HEK293 (cell line): ENCODE data around the gene WDFY3.

ENCODE experiments used
- CTCF ChIA-PET: fragments of 350-600 bp; formaldehyde crosslinking; extraction: SDS; loops from one replicate; lab custom pipeline; 2021; ENCODE audit warnings: antibody characterized with exemption; lab: Yijun Ruan, JAX
- POLR2A ChIA-PET: fragments of 300-600 bp; formaldehyde crosslinking; extraction: SDS; loops from one replicate; lab custom pipeline; 2020; ENCODE audit warnings: antibody characterized with exemption, inconsistent platforms; lab: Yijun Ruan, JAX
- H3K27ac ChIP-seq: fragments of 200-500 bp; sonication (Bioruptor generic); 2 replicates; pipeline ENCODE4 v1.5.1; 2014; ENCODE audit warnings: low read depth, low read length, control low read depth, inconsistent platforms; ENCODE audit errors: extremely low read depth
- H3K36me3 ChIP-seq, 2 experiments: fragments of 200-500 bp in 1 of 2; sonication (Bioruptor generic) in 1 of 2; 1 replicate in 1 of 2; 2 replicates in 1 of 2; pipeline ENCODE4 v1.5.1; 2014 to 2017; ENCODE audit warnings: inconsistent platforms in 2 of 2, low read length in 2 of 2; ENCODE audit not compliant: control insufficient read depth in 2 of 2, insufficient read depth in 1 of 2
- H3K4me1 ChIP-seq: fragments of 200-500 bp; sonication (Bioruptor generic); 2 replicates; pipeline ENCODE4 v1.5.1; 2014; ENCODE audit warnings: mild to moderate bottlenecking, low read length, inconsistent platforms; ENCODE audit not compliant: control insufficient read depth, insufficient read depth
- H3K4me3 ChIP-seq: 2 replicates; pipeline ENCODE4 v1.5.1; 2011; ENCODE audit warnings: low read depth, mild to moderate bottlenecking, control low read depth, low read length, moderate library complexity
- H3K9me3 ChIP-seq: fragments of 200-500 bp; sonication (Bioruptor generic); 2 replicates; pipeline ENCODE4 v1.5.1; 2014; ENCODE audit warnings: low read depth, low read length, inconsistent platforms; ENCODE audit not compliant: control insufficient read depth, insufficient read depth
- ELK4 ChIP-seq: IDR thresholded peaks from 2 replicates; pipeline ENCODE4 v1.6.1; 2011; ENCODE audit warnings: mild to moderate bottlenecking, low read depth, low read length, borderline replicate concordance
- HOXC10 ChIP-seq: sonication (generic); formaldehyde crosslinking; IDR thresholded peaks from 2 replicates; pipeline ENCODE4 v1.8.1; 2023; ENCODE audit warnings: mild to moderate bottlenecking, missing genetic modification reagents
- INSM2 ChIP-seq: fragments of 450-650 bp; formaldehyde crosslinking; IDR thresholded peaks from 2 replicates; pipeline ENCODE4 v1.5.1; 2016; ENCODE audit warnings: missing biosample characterization, missing genetic modification characterization
- PATZ1 ChIP-seq: fragments of 450-650 bp; formaldehyde crosslinking; IDR thresholded peaks from 2 replicates; pipeline ENCODE4 v1.5.1; 2016; ENCODE audit warnings: missing biosample characterization, missing genetic modification characterization
- PBX3 ChIP-seq: sonication (generic); formaldehyde crosslinking; IDR thresholded peaks from 2 replicates; pipeline ENCODE4 v1.8.1; 2022; ENCODE audit warnings: mild to moderate bottlenecking, moderate library complexity, missing genetic modification reagents
- SALL2 ChIP-seq: fragments of 450-650 bp; formaldehyde crosslinking; IDR thresholded peaks from 2 replicates; pipeline ENCODE4 v1.5.0; 2017; ENCODE audit warnings: missing biosample characterization, mild to moderate bottlenecking, missing genetic modification characterization, borderline replicate concordance
- YY2 ChIP-seq: fragments of 450-650 bp; formaldehyde crosslinking; IDR thresholded peaks from 2 replicates; pipeline ENCODE4 v1.5.1; 2016; ENCODE audit warnings: missing biosample characterization, missing genetic modification characterization
- ZBTB6 ChIP-seq: fragments of 450-650 bp; formaldehyde crosslinking; IDR thresholded peaks from 2 replicates; pipeline ENCODE4 v1.5.1; 2017; ENCODE audit warnings: missing biosample characterization, missing genetic modification characterization
- ZFP37 ChIP-seq: fragments of 450-650 bp; formaldehyde crosslinking; IDR thresholded peaks from 2 replicates; pipeline ENCODE4 v1.5.1; 2016; ENCODE audit warnings: missing biosample characterization, missing genetic modification characterization
- ZFP69B ChIP-seq: fragments of 450-650 bp; formaldehyde crosslinking; IDR thresholded peaks from 2 replicates; pipeline ENCODE4 v1.5.1; 2016; ENCODE audit warnings: missing biosample characterization, missing genetic modification characterization
- ZNF112 ChIP-seq: fragments of 450-650 bp; formaldehyde crosslinking; IDR thresholded peaks from 2 replicates; pipeline ENCODE4 v1.5.0; 2017; ENCODE audit warnings: missing biosample characterization, missing genetic modification characterization
- ZNF157 ChIP-seq: fragments of 450-650 bp; formaldehyde crosslinking; IDR thresholded peaks from 2 replicates; pipeline ENCODE4 v1.5.1; 2016; ENCODE audit warnings: missing biosample characterization, missing genetic modification characterization
- ZNF239 ChIP-seq: fragments of 450-650 bp; formaldehyde crosslinking; IDR thresholded peaks from 2 replicates; pipeline ENCODE4 v1.5.1; 2016; ENCODE audit warnings: missing biosample characterization, missing genetic modification characterization
- ZNF292 ChIP-seq: fragments of 450-650 bp; formaldehyde crosslinking; IDR thresholded peaks from 2 replicates; pipeline ENCODE4 v1.5.1; 2016; ENCODE audit warnings: low read depth, missing biosample characterization, missing genetic modification characterization, borderline replicate concordance
- ZNF335 ChIP-seq: fragments of 450-650 bp; formaldehyde crosslinking; conservative IDR thresholded peaks from 2 replicates; pipeline ENCODE4 v1.5.1; 2016; ENCODE audit warnings: missing biosample characterization, missing genetic modification characterization
- ZNF404 ChIP-seq: fragments of 450-650 bp; formaldehyde crosslinking; IDR thresholded peaks from 2 replicates; pipeline ENCODE4 v1.5.1; 2017; ENCODE audit warnings: missing biosample characterization, missing genetic modification characterization
- ZNF426 ChIP-seq: fragments of 450-650 bp; formaldehyde crosslinking; IDR thresholded peaks from 2 replicates; pipeline ENCODE4 v1.5.1; 2017; ENCODE audit warnings: missing biosample characterization, missing genetic modification characterization, mild to moderate bottlenecking, inconsistent platforms, moderate library complexity
- ZNF548 ChIP-seq: fragments of 450-650 bp; formaldehyde crosslinking; IDR thresholded peaks from 2 replicates; pipeline ENCODE4 v1.5.1; 2016; ENCODE audit warnings: missing biosample characterization, missing genetic modification characterization
- ZNF558 ChIP-seq: fragments of 450-650 bp; formaldehyde crosslinking; IDR thresholded peaks from 2 replicates; pipeline ENCODE4 v1.5.1; 2016; ENCODE audit warnings: missing biosample characterization, missing genetic modification characterization
- ZNF600 ChIP-seq: fragments of 450-650 bp; formaldehyde crosslinking; IDR thresholded peaks from 2 replicates; pipeline ENCODE4 v1.5.1; 2016; ENCODE audit warnings: missing biosample characterization, missing genetic modification characterization
- ZNF670 ChIP-seq: fragments of 450-650 bp; formaldehyde crosslinking; IDR thresholded peaks from 2 replicates; pipeline ENCODE4 v1.5.1; 2016; ENCODE audit warnings: missing biosample characterization, missing genetic modification characterization, low read depth
- ZNF768 ChIP-seq: fragments of 450-650 bp; formaldehyde crosslinking; IDR thresholded peaks from 2 replicates; pipeline ENCODE4 v1.5.1; 2018; ENCODE audit warnings: missing biosample characterization, mild to moderate bottlenecking, missing genetic modification characterization
- ZSCAN16 ChIP-seq: fragments of 450-650 bp; formaldehyde crosslinking; IDR thresholded peaks from 2 replicates; pipeline ENCODE4 v1.5.1; 2016; ENCODE audit warnings: missing biosample characterization, missing genetic modification characterization
- ZSCAN18 ChIP-seq: fragments of 450-650 bp; formaldehyde crosslinking; IDR thresholded peaks from 2 replicates; pipeline ENCODE4 v1.5.1; 2016; ENCODE audit warnings: missing biosample characterization, missing genetic modification characterization
- ZSCAN5A ChIP-seq: fragments of 450-650 bp; formaldehyde crosslinking; IDR thresholded peaks from 2 replicates; pipeline ENCODE4 v1.5.1; 2016; ENCODE audit warnings: missing biosample characterization, missing genetic modification characterization

The WDFY3 gene

GRCh38 chr4:84879651-84880200 is 86.8 kb downstream of the WDFY3 start:
- no peak for TF ChIP-seq ZNF157 (tag by site-specific recombination)
- TF ChIP-seq ZNF670 (tag by site-specific recombination) = no peak
- TF ChIP-seq ZNF600 (tag by site-specific recombination) = no peak
- TF ChIP-seq ZFP69B (tag by site-specific recombination) = no peak
- TF ChIP-seq YY2 (tag by site-specific recombination) = no peak
- no peak for TF ChIP-seq ZNF404
- no peak for TF ChIP-seq PATZ1 (tag by site-specific recombination)
- no peak for TF ChIP-seq ZSCAN16
- TF ChIP-seq PBX3 (CRISPR knock-in tag) = no peak
- no peak for TF ChIP-seq ZNF548 (tag by site-specific recombination)
- TF ChIP-seq ZNF426 (tag by site-specific recombination) = no peak
- H3K27ac ChIP-seq = no peak overlapping the region
- H3K36me3 ChIP-seq = no peaks in the 10 kb centered on the region
- peaks cover 5% of the 10 kb centered on the region; the same call in 1 of the 2 replicates for H3K4me1 ChIP-seq
- no peaks in the 10 kb centered on the region for H3K9me3 ChIP-seq
- ChIA-PET CTCF (interaction anchor here (0.6 to 0.7 kb wide), 2 partner anchors 87 to 287 kb away, joined by 3 to 6 read pairs; no protein-coding TSS in a partner anchor), POLR2A (no interaction called here)
- H3K4me3 ChIP-seq = no peak overlapping the region

GRCh38 chr4:84878546-84878945 is 87.9 kb downstream of the WDFY3 start:
- CTCF ChIA-PET = no interaction called here
- POLR2A ChIA-PET = no interaction called here
- TF ChIP-seq INSM2 (tag by site-specific recombination) = no peak
- no peak for TF ChIP-seq ZNF558
- TF ChIP-seq HOXC10 (CRISPR knock-in tag) = no peak
- TF ChIP-seq SALL2 (tag by site-specific recombination) = no peak
- TF ChIP-seq ZSCAN5A (tag by site-specific recombination) = no peak
- no peak for TF ChIP-seq ELK4
- no peak for TF ChIP-seq ZSCAN18 (tag by site-specific recombination)
- TF ChIP-seq ZNF292 (tag by site-specific recombination) = no peak
- TF ChIP-seq ZBTB6 (tag by site-specific recombination) = no peak
- TF ChIP-seq ZNF239 (tag by site-specific recombination) = no peak
- no peak for TF ChIP-seq ZNF768 (tag by site-specific recombination)
- TF ChIP-seq ZFP37 (tag by site-specific recombination) = no peak
- no peak for TF ChIP-seq ZNF112 (tag by site-specific recombination)
- TF ChIP-seq ZNF335 (tag by site-specific recombination) = no peak

More at GRCh38 chr4:84878546-84878945, 87.9 kb downstream of the WDFY3 start:
- Histone ChIP-seq H3K9me3 (no peaks in the 10 kb centered on the region), H3K27ac (no peak overlapping the region), H3K4me3 (no peak overlapping the region), H3K36me3 (no peaks in the 10 kb centered on the region), H3K4me1 (peaks cover 5% of the 10 kb centered on the region; the same call in 1 of the 2 replicates)
